ENCODE measurements around the gene DOCK1. TPM values are rescaled to one million over a fixed set of nuclear protein-coding genes. Genes with fewer than 3 reads are reported as not detected.

The DOCK1 gene
- polyA plus RNA-seq, 1 experiment = 37.9 TPM

DNA sequence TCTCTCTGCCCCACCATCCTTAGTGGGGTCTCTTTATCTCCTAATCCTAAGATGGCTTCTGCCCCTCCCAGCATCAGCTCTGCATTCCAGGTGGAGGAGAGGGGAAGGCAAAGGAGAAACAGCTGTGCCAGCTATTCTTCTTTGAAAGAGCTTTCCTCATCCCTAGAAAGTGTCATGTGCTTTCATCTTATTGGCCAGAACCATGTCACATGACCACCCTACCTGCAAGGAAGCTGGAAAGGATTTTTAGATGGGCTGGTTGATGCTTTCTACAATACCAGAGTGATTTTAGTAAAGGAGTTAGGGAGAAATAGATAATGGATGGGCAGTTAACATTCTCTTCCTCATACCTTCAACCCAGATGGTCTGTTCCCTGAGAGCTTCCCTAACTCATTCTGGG, 150.0 kb downstream of the DOCK1 start:
- no peak overlapping the region for H3K4me3 ChIP-seq (ENCODE audit: low read depth, low read length)
- TF ChIP-seq, protein P1, sequence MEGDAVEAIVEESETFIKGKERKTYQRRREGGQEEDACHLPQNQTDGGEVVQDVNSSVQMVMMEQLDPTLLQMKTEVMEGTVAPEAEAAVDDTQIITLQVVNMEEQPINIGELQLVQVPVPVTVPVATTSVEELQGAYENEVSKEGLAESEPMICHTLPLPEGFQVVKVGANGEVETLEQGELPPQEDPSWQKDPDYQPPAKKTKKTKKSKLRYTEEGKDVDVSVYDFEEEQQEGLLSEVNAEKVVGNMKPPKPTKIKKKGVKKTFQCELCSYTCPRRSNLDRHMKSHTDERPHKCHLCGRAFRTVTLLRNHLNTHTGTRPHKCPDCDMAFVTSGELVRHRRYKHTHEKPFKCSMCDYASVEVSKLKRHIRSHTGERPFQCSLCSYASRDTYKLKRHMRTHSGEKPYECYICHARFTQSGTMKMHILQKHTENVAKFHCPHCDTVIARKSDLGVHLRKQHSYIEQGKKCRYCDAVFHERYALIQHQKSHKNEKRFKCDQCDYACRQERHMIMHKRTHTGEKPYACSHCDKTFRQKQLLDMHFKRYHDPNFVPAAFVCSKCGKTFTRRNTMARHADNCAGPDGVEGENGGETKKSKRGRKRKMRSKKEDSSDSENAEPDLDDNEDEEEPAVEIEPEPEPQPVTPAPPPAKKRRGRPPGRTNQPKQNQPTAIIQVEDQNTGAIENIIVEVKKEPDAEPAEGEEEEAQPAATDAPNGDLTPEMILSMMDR (IDR thresholded peaks at IDR 0.05; ENCODE audit: low read depth, low read length) = no peak
- ChIA-PET POLR2A (no interaction called here), CTCF (no interaction called here)
- H3K27me3 ChIP-seq (ENCODE audit: control insufficient read depth, insufficient read depth, low read length) = no peaks in the 10 kb centered on the region
- no peak overlapping the region for H3K27ac ChIP-seq (ENCODE audit: low read depth, low read length)
- no peaks in the 10 kb centered on the region for H3K9me3 ChIP-seq (ENCODE audit: control insufficient read depth, insufficient read depth, low read length)
- DNase-seq (ENCODE audit: low read depth, low spot score) = no peak

DNA sequence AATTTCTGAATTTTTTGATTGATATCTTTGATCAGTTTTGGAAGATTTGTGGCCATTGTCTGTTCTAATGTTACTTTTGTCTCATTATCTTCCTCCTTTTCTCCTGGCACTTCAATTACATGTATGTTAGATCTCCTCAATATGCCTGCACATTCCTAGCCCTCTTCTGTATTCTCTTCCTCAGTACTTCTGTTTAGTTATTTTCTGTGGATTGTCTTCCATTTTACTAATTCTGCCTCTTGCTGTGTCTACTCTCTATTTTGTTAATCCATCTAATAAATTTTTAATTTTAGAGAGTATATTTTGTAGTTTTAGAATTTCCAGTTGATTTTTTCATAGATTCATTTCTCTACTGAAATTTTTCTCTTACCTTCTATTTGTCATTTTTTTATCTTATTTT, 154.1 kb downstream of the DOCK1 start:
- POLR2A ChIA-PET = no interaction called here
- DNase-seq (ENCODE audit: low read depth, low spot score) = no peak
- no peak overlapping the region for H3K27ac ChIP-seq (ENCODE audit: low read depth, low read length)
- TF ChIP-seq, protein P1 (IDR thresholded peaks at IDR 0.05; ENCODE audit: low read depth, low read length) = no peak
- H3K9me3 ChIP-seq (ENCODE audit: control insufficient read depth, insufficient read depth, low read length) = no peaks in the 10 kb centered on the region
- no peaks in the 10 kb centered on the region for H3K27me3 ChIP-seq (ENCODE audit: control insufficient read depth, insufficient read depth, low read length)
- no peak overlapping the region for H3K4me3 ChIP-seq (ENCODE audit: low read depth, low read length)
- CTCF ChIA-PET = no interaction called here

GRCh38 chr10:127063762-127064161, 158.5 kb downstream of the DOCK1 start:
- Histone ChIP-seq H3K27ac (ENCODE audit: low read depth, low read length) (no peak overlapping the region), H3K4me3 (ENCODE audit: low read depth, low read length) (no peak overlapping the region), H3K9me3 (ENCODE audit: control insufficient read depth, insufficient read depth, low read length) (no peaks in the 10 kb centered on the region), H3K27me3 (ENCODE audit: control insufficient read depth, insufficient read depth, low read length) (no peaks in the 10 kb centered on the region)
- POLR2A ChIA-PET = no interaction called here
- no peak for DNase-seq (ENCODE audit: low read depth, low spot score)
- TF ChIP-seq, protein P1 (IDR thresholded peaks at IDR 0.05; ENCODE audit: low read depth, low read length) = no peak
- CTCF ChIA-PET = no interaction called here

DNA sequence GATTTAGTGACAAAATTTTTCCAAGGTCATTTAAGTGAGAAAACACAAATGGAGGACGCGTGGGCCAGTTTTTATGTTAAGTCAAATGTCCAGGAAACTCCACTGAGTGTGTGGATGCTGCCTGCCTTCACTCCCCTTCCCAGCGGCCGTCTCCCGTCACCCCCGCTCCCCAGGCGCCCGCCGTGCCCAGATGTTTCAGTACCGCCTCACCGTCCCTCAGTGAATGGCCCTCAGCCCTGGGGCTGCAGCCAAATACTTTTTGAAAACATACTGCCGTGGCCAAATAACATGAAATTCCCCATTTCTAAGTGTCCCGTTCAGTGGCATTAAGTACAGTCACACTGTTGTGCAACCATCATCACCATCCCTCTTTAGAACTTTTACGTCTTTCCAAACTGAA, 159.2 kb downstream of the DOCK1 start:
- H3K27me3 ChIP-seq (ENCODE audit: control insufficient read depth, insufficient read depth, low read length) = no peaks in the 10 kb centered on the region
- POLR2A ChIA-PET = no interaction called here

DNA sequence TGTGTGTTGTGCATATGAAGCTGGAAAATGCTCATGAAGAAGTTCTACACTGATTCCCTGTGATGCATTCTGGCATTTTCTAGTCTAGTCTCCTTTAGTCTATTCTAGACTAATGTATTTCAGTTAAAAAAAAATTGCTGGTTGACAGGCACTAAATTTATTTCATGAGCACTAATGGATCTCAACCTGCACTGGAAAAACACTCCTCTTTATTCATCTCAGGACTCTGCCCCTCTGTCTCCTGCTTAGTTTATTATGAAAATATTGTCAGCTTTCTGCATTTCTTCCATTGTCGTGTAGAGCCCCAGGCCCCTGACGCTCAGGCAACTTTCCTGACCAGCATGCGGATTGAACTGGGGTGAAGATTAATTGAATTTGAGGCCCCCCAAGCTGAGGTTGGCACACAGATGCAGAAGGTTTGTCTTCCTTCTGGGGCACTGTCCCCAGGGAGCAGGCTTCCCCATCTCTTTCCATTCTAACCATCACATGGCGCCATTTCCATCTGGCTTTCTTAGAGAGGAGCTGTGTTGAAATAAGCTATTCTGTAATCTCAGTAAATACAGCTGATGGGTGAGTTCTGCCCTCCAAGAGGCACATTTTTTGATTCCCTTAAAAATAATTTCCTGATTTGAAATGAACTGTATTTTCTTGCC, 162.4 kb downstream of the DOCK1 start:
- no peak for DNase-seq (ENCODE audit: low read depth, low spot score)
- TF ChIP-seq, protein P1 (IDR thresholded peaks at IDR 0.05; ENCODE audit: low read depth, low read length) = no peak

More for the DNA sequence above, 159.2 kb downstream of the DOCK1 start:
- Histone ChIP-seq H3K9me3 (ENCODE audit: control insufficient read depth, insufficient read depth, low read length) (no peaks in the 10 kb centered on the region), H3K27ac (ENCODE audit: low read depth, low read length) (no peak overlapping the region), H3K4me3 (ENCODE audit: low read depth, low read length) (no peak overlapping the region)
- CTCF ChIA-PET = no interaction called here
- TF ChIP-seq, protein P1 (IDR thresholded peaks at IDR 0.05; ENCODE audit: low read depth, low read length) = no peak
- no peak for DNase-seq (ENCODE audit: low read depth, low spot score)

More for the DNA sequence above, 162.4 kb downstream of the DOCK1 start:
- Histone ChIP-seq H3K9me3 (ENCODE audit: control insufficient read depth, insufficient read depth, low read length) (no peaks in the 10 kb centered on the region), H3K4me3 (ENCODE audit: low read depth, low read length) (no peak overlapping the region), H3K27me3 (ENCODE audit: control insufficient read depth, insufficient read depth, low read length) (no peaks in the 10 kb centered on the region), H3K27ac (ENCODE audit: low read depth, low read length) (no peak overlapping the region)
- ChIA-PET POLR2A (no interaction called here), CTCF (interaction anchor here (0.6 kb wide), 1 partner anchor 741 kb away, joined by 3 read pairs; no protein-coding TSS in a partner anchor)

Data from AG04450 (cell line).